ENCODE data around the gene KANSL1.
A peak's percentile ranks its signal among the peaks of the same experiment; 100 is the strongest.

Gene KANSL1

DNA sequence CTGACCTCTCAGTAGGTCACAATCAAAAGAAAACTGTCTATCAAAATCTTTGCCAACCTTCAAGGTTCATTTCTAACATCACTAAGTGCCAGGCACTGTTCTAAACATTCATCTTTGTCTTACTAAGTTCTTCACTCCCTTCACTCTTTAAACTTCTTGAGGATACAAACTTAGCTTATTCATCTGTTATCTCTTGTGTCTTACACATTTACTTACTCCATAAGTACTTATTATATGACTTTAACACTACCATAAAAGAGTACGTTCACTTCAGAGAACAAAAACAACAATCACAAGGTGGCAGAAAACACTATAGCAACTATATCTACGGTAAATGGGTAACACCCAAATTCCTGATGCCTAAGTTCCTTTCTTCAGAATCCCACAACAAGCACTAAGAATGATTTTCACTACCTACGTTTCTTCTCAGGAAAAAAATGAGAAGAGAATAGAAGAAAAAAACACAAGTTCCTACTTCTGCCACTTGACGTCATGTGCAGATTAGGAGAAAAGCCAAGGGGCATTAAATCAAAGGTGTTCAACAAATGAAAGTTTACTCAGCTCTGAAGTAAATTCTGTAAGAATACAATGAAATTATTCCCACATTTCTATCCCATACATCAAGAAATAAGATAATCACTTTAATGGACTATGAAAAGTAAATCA, 29.2 kb downstream of the KANSL1 start:
- DNase-seq = no peak

DNA sequence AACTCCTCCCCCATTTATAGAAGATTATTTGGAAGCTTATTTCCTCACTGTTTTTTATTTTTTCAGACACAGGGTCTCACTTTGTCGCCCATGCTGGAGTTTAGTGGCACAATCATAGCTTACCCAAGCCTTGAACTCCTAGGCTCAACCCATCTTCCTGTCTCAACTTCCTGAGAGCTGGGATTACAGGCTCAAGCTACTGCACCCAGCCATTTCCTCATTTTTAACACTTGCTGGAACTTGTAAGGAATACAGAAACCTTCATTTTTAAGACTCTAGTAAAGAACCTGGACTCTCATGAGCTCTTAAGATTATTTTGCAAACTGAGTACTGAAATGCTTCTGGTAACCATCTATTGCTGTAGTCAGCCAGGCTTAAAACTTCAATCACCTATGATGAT, 29.9 kb downstream of the KANSL1 start:
- DNase-seq = no peak

DNA sequence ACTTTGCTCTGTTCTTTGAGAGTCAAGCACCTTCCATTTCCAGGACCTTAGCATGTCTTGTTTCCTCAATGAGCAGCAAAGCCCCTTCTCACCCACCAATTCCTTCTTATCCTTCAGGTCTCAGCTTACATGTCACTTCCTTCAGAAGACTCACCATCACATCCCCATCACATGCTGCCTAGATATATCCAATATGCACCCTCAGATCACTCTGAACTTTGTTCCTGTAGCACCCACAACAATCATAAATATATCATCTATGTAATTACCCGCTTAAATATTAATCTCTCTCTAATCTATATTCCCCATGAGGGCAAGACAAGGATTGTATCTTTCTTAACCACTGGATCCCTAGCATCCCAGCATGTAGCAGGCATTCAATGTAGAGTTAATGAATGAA, 30.4 kb downstream of the KANSL1 start:
- DNase-seq = no peak

DNA sequence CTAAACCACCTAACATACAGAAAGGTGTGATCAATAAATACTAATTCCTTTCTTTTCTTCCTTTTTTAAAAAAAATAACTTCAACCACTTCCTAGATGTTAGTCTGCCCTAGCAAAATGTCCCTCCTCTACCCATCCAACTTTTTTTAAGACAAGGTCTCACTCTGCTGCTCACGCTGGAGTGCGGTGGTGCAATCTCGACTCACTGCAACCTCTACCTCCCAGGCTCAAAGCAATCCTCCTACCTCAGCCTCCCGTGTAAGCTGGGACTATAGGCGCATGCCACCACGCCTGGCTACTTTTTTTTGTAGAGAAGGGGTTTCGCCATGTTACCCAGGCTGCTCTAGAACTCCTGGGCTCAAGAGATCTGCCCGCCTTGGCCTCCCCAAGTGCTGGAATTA, 33.1 kb downstream of the KANSL1 start:
- DNase-seq = no peak

DNA sequence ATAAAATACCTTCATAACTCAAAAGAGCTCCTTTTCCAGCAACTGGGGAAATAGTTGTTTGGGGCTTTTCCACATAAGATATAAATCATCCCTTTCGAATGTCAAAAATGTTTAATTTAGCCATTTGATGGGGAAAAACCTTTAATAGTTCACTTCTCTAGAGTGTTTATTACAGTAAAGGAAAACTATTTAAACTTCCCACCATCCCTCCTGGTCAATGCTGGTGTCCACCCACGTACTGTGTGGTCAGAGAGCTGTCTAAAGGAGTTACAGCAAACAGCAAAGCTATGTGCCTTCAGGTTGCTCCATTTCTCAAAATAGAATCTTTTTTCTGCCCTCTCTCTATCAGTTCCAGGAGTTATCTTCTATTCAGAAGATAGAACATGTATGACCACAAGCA, 33.5 kb downstream of the KANSL1 start:
- DNase-seq = no peak

DNA sequence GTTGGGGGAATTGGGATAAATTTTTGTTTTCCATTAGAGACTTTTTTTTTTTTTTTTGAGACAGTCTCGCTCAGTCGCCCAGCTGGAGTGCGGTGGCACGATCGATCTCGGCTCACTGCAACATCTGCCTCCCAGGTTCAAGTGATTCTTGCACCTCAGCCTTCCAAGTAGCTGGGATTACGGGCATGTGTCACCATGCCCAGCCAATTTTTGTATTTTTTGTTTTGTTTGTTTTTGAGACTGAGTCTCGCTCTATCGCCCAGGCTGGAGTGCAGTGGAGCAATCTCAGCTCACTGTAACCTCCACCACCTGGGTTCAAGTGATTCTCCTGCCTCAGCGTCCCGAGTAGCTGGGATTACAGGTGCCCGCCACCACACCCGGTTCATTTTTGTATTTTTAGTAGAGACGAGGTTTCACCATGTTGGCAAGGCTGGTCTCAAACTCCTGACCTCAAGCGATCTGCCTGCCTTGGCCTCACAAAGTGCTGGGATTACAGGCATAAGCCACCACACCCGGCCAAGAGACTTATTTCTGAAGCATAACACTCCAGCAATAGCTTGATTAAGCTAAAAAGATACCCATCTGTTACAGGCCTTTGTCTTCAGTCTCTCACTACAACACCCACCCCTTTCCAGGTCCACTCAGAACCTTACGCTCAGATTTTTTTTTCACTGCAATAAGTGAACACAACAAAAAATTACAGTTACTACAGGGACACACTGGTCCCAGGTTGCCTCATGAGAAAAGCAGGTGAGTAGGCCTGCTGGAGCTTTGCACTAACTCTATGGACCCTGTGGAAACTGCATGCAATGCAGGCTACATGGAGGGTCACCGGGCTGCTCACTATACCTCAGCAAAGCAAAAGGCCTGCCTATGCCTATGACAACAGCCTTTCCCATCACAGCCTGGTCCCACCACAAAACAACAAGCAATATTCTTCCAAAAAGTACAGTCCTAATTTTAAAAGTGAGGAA, 34.6 kb downstream of the KANSL1 start:
- peak; percentile 34 for DNase-seq

DNA sequence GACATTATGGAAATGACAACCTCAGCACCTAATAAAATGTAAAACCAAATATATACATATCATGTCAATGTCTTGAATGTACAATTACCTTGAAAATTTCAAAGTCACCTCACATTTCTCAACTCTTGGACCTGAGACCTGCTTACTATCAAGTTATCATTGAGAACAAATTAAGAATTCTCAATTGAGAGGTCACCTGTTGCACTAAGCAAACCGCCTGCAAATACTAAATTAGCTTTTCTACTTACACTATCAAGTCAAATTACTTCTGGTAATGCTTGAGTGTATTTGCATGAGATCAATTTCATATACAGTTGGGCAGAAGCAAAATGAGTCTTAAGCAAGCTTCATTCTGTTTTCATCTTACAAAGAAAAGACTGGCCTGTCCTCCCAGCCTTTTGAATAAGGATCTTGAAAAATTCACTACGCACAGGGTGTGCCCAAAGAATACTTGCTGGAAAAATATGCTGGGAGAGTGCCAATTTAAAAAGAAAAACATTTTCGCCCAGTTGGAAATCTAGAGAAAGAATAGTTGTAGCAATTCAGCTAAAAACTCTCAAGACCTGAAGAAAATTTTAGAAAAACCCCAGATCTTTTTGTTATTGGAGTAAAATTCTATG, 35.7 kb downstream of the KANSL1 start:
- no peak for DNase-seq

DNA sequence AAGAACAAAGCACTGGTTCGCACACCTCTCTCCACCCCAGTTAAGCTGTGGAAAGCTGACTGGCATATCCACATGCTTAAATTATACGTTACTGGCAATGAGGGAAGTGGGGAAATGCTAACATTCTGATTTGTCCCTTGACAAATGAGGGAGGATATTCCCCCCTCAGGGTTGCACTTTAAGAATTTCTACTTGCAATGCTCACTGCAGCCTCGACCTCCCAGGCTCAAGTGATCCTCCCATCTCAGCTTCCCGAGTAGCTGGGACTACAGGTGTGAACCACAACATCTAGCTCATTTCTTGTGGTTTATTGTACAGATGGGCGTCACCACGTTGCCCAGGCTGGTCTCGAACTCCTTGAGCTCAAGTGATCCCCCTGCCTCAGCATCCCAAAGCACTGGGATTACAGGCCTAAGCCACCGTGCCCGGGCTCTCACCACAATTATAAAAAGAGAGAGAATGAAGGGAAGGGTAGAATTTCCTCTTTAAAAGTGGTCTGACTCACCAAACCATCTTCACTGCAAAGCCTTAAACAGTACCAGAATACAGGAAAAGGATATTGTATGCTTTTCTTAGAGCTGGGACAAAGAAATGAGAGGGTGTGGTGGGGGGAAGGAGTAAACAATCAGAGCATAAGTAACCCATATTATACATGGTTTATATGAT, 38.9 kb downstream of the KANSL1 start:
- DNase-seq = no peak

DNA sequence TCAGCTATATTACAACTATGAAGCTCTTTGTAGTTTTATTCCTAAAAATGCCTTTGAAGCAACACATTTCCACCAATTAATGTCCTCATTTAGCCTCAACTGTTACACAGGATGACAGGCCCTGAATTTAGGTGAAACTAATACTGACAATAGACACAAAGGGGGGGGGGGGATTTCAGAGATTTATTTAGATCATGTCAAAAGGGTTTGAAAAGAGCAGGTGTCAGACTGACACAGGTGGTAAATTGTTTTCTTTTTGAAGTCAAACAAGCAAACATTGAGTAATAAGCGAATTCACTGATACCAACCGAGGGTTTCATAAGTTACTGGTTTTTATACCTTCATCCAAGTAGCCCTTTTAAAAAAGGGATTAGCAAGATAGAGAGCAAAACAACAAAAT, 40.8 kb downstream of the KANSL1 start:
- peak; percentile 86 for DNase-seq

DNA sequence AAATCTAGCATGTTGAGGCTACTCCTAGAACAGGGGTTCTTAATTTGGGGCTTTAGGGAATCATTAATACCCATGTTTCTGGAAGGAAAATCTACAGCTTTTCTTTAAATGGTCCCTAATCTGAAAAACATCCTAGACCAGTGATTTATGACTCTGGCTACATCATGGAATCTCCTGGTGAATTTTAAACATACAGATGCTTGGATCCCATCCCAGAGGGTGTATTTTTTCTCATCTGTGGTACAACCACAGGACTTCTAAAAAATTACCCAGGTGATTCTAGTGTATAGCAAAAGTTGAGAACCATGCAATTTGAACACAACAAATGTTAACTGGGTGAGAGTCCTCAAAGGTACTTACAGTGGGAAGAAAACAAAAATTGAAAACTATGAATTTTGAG, 41.5 kb downstream of the KANSL1 start:
- DNase-seq = no peak

DNA sequence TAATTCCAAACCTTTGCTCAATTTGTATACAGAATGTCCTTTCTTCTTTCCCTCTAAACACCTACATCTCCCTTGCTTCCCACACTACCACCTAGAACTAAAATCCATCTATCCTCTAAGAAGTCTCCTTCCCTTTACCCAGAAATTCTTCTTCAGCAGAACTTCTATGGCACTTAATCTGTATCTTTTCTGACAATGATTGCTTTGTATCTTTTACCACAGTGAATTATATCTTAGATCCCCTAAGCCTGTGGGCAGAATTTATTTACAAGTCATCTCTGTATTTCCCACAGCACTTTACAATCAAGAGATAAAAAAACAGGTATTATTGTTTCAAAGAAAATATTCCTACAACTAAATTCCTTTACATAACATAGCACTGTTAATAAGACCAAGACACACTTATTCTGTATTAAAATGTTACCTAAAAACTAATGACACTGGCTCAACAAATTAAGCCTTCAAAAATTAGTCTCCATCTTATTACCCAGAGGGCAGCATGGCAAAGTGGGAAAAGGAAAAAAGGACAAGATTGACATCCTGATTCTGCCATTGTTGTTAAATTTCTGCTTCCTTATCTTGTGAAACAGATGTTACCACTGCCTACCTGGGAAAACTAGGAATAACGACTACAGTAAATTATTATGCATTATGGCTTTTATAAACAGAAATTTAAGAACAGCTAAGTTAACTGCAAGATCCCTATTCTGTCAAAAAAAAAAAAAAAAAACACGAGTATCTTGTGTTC, 42.8 kb downstream of the KANSL1 start:
- DNase-seq = no peak

DNA sequence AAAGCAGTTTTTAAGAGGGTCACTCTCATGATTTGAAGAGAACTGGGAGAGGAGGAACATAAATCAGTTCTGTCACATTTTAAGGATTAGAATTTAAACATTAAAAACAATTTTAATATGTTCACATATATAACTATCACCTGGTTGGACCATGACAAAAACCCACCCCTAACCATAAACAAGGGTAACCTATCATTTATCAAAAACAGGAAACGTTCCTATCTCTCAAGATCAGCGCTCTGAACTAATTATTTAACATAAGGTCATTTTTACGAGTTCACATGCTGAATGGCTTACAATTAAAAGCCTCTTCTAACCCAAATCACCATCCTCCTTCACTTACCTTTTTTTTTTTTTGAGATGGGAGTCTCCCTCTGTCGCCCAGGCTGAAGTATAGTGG, 45.0 kb downstream of the KANSL1 start:
- DNase-seq = no peak

DNA sequence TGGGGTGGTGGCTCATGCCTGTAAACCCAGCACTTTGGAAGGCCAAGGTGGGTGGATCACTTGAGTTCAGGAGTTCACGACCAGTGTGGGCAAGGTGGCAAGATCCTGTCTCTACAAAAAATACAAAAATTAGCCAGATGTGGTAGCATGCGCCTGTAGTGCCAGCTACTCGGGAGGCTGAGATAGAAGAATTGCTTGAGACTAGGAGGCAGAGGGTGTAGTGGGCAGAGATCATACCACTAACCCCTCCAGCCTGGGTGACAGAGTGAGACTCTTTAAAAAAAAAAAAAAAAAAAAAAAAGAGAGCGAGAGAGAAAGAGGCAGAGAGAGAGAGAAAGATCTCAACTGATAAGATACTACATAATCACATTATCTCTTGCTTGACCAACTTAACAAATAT, 45.9 kb downstream of the KANSL1 start:
- DNase-seq = no peak

DNA sequence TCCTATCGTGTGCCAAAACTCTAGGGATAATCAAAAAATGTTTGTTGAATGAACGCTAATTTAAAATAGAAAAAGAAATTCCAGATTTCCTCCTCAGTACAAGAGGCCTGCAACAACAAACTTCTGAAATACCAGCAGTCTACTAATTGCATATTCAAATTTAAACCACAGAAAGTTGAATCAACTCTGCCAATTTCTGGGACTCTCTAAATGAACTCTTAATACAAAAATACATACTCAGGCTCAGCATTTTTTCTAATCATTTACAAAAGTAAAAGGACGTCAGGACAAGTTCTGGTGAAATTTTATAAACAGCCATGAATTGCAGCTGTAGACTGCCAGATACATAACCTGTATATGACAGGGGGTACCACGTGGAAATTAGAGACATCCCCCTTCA, 49.0 kb downstream of the KANSL1 start:
- no peak for DNase-seq

DNA sequence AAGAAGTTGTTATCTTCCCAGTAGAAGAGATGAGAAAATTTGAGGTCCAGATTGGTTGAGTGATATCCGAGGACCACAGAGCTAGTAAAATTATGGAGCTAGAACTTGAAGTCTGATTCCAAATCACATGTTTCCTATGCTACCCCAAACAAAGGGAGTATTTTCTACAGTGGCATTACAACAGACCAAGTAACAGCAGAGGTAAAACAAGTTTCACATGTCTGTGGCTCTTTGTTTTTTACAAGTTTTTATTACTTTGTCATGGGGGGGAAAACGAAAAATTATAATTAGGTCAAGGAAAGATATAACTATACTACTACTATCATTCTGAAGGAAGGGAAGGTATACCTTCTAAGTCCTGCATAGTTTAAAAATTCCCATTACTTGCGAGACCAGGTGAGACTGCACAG, 49.4 kb downstream of the KANSL1 start:
- no peak for DNase-seq

DNA sequence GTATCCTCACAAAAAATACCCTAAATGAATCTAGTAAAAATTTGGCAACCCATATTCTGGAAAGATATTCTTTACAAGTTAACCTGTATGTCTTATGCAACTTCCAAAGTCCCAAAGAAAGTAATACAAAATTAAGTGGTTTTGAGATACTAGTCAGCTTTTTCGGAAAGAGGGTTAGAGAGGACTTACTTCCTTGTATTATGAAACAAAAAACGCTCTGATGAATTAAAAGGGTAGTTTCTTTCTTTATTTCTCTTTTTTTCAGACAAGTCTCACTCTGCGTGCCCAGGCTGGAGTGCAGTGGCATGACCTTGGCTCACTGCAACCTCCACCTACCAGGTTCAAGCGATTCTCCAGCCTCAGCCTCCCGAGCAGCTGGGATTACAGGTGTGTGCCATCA, 51.6 kb downstream of the KANSL1 start:
- no peak for DNase-seq

DNA sequence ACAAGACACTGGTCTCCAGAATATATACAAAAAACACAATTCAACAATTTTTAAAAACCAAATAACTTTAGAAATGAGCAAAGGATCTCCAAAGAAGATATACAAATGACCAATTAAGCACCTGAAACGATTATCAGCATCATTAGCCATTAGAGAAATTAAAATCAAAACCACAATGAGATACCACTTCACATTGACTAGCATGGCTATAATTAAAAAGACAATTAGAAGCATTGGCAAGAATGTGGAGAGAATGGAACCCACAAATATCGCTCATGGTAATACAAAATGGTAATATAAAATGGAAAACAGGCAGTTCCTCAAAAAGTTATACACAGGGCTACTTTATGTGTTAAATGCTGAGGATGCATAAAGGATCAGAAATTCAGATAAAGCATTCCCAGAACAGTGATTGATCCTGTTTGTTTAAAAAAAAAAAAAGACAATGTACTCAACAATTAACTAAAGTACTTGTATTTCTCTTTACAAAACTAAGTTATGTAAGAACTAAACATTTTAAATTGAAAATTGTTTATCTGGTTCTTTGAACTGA, 52.5 kb downstream of the KANSL1 start:
- DNase-seq = no peak

DNA sequence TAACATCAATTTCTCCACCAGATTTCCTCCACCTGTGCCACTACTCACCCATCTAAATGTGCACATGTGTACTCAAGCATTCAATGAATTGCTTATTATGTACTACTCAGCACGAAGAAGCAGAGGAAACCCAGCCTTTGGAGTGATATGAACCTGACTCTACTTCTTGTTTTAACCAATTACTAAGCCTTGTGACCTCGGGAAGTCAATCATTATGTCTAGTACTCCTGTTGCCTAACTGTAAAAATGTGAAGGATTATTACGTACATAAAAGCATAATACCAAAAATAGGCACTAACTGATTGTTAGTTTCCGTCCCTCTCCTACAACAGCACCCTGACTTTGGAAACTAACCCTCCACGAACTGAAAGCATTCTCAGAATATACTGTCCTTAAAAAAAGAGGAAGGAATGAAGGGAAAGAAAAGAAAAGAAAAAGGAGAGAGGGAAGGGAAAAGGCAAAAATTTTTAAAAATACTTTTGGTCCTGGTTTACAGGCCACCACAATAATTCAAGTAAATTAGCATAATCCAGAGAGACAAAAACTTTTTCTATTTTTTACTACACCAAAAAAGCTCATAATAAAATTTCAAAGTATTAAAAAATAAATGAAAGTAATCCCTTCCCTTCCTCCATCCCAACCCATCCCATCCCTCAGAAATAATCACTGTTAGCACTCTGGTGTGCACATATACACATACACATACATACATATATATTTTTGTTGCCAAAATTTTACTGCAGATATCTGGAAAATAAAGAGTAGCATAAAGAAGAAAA, 53.6 kb downstream of the KANSL1 start:
- no peak for DNase-seq

DNA sequence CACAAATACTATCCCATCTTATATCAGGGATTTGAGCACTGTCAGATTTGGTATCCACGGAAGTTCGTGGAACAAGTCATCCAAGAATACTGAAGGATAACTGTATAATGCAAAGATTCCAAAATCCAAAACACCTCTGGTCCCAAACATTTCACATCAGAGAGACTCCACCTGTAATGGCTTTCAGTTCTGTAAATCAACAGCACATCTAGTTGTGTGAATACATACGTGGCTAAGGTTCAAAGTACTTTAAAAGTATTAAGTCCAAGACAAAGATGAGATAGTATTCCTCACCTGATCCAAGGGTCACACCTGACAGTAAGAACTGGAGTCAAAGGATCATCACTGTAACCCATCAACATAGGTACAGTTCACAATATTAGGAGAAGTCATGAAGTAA, 54.8 kb downstream of the KANSL1 start:
- no peak for DNase-seq

DNA sequence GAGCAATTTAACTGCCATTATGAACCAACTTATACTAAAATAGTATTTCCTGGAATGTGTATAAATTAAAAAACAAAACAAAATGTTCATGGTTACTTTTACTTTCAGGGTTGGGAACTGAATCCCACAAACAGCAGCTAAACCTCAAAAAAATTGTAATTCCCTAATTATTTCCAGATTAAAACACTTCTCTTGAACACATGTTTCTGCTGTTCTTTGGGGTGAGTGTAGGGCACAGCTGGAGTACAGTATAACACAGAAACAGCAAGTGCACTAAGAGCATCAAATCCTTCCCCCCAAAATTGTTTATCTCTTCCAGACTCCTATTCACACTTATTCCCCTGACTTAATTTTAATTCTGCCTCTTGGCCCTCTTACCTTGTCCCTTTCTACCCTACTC, 56.4 kb downstream of the KANSL1 start:
- DNase-seq = no peak

DNA sequence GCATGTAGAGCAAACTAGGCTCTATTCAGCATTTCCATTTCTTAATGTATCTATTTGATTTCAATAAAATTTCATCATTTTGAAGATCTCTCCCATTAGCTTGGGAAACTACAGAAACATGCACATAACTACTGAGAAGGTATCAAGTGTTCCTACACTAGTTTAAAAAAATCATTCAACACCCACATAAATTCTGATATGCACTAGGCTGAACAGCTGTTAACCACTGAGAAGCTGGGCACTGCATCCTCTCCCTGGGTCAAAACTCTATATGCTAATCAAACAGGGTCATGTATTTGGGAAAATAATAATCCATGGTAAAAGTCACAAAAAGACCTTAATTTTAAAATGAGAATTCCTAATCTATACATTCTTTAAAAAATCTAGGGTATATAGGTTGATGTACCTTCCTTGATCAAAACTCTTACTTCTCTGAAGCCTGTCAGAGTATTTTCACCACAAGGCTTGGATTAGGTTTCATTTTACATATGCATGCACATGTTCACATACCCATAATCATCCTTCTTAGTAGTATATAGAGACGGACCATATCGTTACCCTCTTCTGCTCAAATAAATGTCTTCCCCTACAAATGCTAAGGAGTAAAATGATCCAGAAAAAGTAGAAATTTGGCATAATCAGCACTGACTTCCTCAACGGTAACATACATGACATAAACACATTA, 57.2 kb downstream of the KANSL1 start:
- no peak for DNase-seq

Data from NCI-H146 (cell line).